ENCODE data around the gene RAB14.

DNA sequence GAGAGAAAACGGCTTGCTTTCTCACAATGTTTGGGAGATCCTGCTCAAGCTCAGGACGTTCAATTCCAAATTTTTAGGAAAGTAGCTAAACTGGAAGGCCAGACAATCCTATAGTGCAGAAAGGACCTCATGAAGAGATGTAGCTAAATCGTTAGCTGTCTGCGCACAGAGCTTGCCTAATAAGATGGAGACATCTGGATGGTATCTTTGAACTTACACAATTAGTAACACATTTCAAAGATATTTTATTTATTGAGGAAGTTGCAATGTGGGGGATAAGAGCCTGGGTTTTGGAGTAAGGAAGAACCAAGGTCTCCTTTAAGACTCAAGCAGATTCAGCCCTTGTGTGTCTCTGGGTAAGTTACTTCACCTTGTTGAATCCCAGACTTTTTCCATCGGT lies 28.6 kb upstream of the RAB14 start:
- TF ChIP-seq, protein P1, sequence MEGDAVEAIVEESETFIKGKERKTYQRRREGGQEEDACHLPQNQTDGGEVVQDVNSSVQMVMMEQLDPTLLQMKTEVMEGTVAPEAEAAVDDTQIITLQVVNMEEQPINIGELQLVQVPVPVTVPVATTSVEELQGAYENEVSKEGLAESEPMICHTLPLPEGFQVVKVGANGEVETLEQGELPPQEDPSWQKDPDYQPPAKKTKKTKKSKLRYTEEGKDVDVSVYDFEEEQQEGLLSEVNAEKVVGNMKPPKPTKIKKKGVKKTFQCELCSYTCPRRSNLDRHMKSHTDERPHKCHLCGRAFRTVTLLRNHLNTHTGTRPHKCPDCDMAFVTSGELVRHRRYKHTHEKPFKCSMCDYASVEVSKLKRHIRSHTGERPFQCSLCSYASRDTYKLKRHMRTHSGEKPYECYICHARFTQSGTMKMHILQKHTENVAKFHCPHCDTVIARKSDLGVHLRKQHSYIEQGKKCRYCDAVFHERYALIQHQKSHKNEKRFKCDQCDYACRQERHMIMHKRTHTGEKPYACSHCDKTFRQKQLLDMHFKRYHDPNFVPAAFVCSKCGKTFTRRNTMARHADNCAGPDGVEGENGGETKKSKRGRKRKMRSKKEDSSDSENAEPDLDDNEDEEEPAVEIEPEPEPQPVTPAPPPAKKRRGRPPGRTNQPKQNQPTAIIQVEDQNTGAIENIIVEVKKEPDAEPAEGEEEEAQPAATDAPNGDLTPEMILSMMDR (IDR thresholded peaks at IDR 0.05; ENCODE audit: insufficient read depth, low read length), result no peak
- no peak for TF ChIP-seq GABPA (IDR thresholded peaks at IDR 0.05; ENCODE audit: low read depth)

Data from HL-60 (cell line).